Stimulated activated CD4-positive, alpha-beta T cell treated with anti-CD3 and anti-CD28 coated beads, TNF-alpha, amount 100 ng/mL, for 1 hour (primary cell): ENCODE results near the gene UNC93B1.

ENCODE experiments used
- DNase-seq, 3 donors: peaks; one replicate each; pipeline ENCODE4 v3.0.0-alpha.2; 2020; ENCODE audit warnings: low read depth in 3 of 3, low spot score in 1 of 3

The UNC93B1 gene

DNA sequence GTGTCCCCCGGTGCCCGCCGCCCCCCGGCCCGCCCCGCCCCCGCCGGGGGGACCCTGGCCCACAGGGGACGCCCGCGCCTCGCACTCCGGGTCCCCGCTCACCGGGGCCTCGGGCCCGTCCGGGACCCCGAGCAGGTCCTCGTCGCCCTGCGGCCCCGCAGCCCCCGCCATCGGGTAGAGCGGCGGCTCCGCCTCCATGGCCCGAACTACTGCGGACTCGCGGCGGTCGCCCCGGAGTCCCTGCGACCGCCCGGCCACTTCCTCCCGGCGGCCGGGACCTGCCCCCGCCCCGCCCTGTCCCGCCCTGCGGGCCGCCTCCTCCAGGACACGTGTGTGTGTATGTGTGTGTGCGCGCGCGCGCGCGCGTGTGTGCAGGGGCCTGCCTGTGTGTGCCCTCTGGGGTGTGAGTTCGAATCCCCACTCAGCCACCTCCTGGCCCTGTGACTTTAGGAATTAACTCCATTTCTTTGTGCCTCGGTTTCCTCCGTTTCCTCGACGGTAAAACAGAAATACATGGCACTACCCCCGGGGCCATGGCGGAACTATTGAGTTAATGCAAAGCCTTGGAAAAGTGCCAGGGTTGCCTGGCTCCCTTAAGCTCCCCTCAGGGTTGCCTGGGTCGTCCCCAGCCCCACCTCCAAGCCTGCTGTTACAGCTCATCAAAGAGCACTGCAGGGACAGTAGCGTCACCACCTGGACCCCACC lies at the start of gene UNC93B1:
Gene UNC93B1, minus strand, starts transcription at position 252 of the 705 bp plus-strand sequence. Its CDS starts 54 bp downstream, at position 198.
- peak; percentile 35 to 68 (median 49) for DNase-seq

DNA sequence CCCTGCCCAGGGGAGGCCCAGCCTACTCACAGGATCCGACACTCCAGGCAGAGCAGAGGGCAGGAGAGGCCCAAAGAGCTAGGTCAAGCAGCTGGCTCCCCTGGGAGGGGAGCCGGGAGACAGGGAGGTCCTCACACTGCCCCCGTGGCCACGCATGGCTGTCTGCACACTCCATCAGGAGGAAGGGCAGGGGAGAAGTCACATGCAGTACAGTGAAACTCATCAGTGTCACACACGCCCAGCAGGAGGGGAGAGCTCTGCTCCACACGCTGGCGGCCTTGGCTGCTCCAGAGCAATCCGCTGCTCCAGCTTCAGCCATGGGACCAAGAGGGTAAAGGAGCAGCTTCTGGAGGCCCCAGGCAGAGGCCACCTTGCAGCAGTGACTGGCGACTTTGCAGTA lies 49.2 kb upstream of the UNC93B1 start:
- no peak for DNase-seq

- DNase-seq, result no peak
Observed at GRCh38 chr11:68052137-68052873, 48.4 kb upstream of the UNC93B1 start.

DNA sequence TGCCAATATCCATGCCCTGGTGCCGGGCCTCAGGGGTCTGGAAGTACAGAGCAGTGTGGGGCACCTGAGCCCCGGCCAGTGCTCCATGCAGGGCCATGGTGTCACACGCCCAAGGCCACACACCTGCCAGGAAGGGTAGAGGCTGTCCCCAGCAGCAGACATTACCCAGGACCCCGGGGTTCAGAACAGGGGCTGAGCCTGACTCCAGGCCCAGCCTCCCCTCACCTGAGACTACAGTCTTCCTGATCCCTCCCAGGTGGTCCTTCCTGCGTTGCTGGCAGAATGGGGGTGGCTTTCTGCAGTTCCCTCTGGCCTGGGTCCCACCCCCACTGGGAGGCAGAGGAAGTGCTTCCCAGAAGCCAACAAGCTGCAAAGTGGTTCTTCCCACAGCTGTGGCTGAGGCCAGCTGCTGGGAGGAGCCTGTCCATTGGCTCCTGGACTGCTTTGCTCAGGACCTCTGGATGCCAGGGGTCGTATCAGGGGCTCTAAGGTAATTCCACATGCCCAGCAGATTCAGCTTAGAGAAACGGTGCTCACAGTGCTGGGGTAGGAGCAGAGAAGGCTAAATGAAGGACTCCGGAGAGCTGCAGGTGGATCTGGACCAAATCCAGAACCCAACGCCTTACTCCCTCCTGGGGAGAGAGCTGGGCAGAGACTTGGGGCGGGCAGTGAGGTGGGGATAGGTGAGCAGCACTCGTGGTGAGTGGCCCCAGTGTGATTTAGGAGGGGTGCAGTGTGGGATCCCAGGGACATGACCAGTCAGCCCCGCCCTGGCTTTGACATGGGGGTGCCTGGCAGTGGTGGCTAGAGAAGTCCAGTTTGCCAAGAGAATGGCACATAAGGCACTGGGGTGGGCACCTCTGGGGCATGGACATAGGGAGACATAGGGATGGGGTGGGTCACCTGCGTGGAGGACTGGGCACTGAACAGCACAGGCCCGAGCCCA lies 47.6 kb upstream of the UNC93B1 start:
- DNase-seq, result no peak

- no peak for DNase-seq
Observed at GRCh38 chr11:68050371-68050841, 46.5 kb upstream of the UNC93B1 start.

- DNase-seq, result no peak
Observed at GRCh38 chr11:68049509-68050370, 45.8 kb upstream of the UNC93B1 start.

DNA sequence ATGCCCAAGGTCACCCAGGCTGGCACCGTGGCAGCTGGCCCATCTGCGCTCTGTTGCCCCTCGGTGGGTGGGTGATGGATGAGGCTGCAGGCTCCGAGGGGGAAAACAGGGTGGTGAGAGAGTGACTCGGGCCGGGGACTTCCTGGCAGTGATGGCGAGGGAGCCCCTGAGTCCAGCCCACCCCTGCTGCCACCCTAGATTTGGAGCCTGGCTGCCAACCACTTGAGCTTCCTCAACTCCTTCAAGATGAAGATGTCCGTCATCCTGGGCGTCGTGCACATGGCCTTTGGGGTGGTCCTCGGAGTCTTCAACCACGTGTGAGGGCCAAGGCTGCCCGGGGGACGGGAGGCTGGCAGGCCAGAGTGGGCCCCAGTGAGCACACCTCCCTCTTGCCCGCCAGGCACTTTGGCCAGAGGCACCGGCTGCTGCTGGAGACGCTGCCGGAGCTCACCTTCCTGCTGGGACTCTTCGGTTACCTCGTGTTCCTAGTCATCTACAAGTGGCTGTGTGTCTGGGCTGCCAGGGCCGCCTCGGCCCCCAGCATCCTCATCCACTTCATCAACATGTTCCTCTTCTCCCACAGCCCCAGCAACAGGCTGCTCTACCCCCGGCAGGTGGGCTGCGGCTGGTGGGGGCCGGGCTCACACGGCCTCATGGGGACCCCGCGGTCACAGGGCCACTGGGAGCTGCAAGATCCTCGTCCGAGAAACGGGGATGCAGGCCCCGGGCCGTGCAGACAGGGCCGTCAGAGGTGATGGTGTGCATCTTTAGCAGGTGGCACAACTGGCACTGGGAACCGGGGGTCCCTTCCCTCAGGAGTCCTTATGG lies 45.0 kb upstream of the UNC93B1 start:
- no peak for DNase-seq

DNA sequence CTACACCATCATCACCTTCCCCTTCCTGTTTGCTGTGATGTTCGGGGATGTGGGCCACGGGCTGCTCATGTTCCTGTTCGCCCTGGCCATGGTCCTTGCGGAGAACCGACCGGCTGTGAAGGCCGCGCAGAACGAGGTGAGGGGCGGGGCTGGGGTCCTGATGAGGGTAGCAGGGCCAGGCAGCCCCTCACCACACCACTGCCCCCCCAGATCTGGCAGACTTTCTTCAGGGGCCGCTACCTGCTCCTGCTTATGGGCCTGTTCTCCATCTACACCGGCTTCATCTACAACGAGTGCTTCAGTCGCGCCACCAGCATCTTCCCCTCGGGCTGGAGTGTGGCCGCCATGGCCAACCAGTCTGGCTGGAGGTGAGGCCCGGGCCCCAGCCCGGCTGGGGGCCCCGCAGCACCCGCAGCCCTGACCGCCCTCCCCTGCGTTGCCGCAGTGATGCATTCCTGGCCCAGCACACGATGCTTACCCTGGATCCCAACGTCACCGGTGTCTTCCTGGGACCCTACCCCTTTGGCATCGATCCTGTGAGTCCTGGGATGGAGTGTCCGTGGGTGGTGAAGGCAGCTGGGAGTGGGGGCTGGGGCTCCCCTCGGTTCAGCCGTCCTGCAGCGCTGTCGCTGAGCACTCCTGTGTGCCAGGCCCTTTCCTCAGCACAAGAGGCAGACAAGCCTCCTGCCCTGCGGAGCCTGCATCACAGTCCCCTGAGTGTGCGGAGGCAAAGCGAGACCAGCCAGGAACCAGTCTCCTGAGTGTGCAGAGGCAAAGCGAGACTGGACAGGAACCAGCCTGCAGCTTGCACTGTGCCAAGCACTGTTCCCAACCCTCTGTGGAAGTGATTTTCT lies 43.8 kb upstream of the UNC93B1 start:
- no peak for DNase-seq

GRCh38 chr11:68044898-68045351 lies 41.0 kb upstream of the UNC93B1 start:
- no peak for DNase-seq

GRCh38 chr11:68044145-68044813 lies 40.4 kb upstream of the UNC93B1 start:
- DNase-seq, result no peak

- no peak for DNase-seq
Observed at GRCh38 chr11:68043349-68044144, 39.6 kb upstream of the UNC93B1 start.

DNA sequence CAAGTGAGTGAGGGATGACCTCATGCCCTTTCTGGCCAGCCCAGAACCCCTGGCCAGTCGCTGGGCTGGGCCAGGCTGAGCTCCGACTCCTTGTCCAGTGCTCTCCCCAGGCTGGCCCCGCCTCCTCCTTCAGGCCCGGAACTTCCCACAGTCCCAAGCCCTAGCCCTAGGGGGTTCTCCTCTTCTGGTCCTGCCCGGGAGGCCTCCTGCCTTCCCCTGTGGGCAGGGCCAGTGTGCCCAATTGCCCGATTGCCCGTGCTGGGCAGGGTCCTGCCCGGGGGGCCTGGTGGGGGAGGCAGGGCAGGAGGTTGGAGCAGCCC lies 39.1 kb upstream of the UNC93B1 start:
- DNase-seq, result no peak

- no peak for DNase-seq
Observed at GRCh38 chr11:68042219-68043028, 38.5 kb upstream of the UNC93B1 start.

GRCh38 chr11:68041617-68042218 lies 37.8 kb upstream of the UNC93B1 start:
- no peak for DNase-seq

- no peak for DNase-seq
Observed at GRCh38 chr11:68040957-68041591, 37.2 kb upstream of the UNC93B1 start.
